ENCODE data around the gene TBC1D16.

DNA sequence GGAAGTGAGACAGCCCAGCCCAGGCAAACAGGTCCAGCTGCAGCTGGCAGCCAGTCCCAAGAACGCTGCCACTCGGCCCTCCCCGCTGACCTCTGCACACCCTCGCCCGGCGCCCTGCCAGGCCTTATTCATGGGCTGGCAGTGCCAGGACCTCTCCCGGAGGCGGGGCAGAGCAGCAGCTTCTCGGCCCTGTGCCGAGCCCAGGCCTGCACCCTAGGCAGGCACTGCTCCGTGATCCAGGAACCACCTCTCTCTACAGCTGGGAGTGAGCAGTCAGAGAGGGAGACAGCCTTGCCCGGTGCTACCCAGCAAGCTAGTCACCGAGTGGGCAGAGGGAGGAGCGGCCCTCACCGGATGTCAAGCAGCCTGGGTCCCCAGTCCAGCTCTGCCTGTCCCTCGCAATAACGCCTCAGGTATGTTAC lies 116.5 kb downstream of the TBC1D16 start:
- TF ChIP-seq, protein P1, sequence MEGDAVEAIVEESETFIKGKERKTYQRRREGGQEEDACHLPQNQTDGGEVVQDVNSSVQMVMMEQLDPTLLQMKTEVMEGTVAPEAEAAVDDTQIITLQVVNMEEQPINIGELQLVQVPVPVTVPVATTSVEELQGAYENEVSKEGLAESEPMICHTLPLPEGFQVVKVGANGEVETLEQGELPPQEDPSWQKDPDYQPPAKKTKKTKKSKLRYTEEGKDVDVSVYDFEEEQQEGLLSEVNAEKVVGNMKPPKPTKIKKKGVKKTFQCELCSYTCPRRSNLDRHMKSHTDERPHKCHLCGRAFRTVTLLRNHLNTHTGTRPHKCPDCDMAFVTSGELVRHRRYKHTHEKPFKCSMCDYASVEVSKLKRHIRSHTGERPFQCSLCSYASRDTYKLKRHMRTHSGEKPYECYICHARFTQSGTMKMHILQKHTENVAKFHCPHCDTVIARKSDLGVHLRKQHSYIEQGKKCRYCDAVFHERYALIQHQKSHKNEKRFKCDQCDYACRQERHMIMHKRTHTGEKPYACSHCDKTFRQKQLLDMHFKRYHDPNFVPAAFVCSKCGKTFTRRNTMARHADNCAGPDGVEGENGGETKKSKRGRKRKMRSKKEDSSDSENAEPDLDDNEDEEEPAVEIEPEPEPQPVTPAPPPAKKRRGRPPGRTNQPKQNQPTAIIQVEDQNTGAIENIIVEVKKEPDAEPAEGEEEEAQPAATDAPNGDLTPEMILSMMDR (conservative IDR thresholded peaks at IDR 0.05): no peak
- TF ChIP-seq ZFX (IDR thresholded peaks at IDR 0.05): no peak

Data from C4-2B (cell line).